IPS DF 6.9 (cell line): ENCODE measurements around the gene BRIP1.

ENCODE experiments used
- DNase-seq: peaks from one replicate; pipeline ENCODE4 v3.0.0-alpha.2; 2013; ENCODE audit warnings: low read depth, low spot score
- H3K27ac ChIP-seq: one replicate; pipeline ENCODE4 v1.5.1; 2013; ENCODE audit warnings: low read length, control low read depth
- H3K27me3 ChIP-seq: 2 replicates; pipeline ENCODE4 v1.6.1; 2013; ENCODE audit warnings: mild to moderate bottlenecking, low read length; ENCODE audit not compliant: control insufficient read depth, insufficient read depth
- H3K36me3 ChIP-seq: 2 replicates; pipeline ENCODE4 v1.6.1; 2013; ENCODE audit warnings: low read length; ENCODE audit not compliant: control insufficient read depth, insufficient read depth
- H3K4me1 ChIP-seq: 2 replicates; pipeline ENCODE4 v1.6.1; 2013; ENCODE audit warnings: low read length; ENCODE audit not compliant: control insufficient read depth, insufficient read depth
- H3K4me3 ChIP-seq: 2 replicates; pipeline ENCODE4 v1.5.1; 2013; ENCODE audit warnings: mild to moderate bottlenecking, low read length
- H3K9me3 ChIP-seq: 2 replicates; pipeline ENCODE4 v1.6.1; 2013; ENCODE audit warnings: low read length, inconsistent platforms; ENCODE audit not compliant: control insufficient read depth, insufficient read depth
- WGBS: extraction: QIAGEN DNeasy Blood & Tissue Kit; methylation state at CpG from one replicate; pipeline ENCODE4 v1.1.7; 2013; ENCODE audit warnings: mixed read lengths, missing lambda C conversion rate; ENCODE audit not compliant: insufficient read length, insufficient coverage; 5-methylcytosine and 5-hydroxymethylcytosine counted together

The BRIP1 gene

DNA sequence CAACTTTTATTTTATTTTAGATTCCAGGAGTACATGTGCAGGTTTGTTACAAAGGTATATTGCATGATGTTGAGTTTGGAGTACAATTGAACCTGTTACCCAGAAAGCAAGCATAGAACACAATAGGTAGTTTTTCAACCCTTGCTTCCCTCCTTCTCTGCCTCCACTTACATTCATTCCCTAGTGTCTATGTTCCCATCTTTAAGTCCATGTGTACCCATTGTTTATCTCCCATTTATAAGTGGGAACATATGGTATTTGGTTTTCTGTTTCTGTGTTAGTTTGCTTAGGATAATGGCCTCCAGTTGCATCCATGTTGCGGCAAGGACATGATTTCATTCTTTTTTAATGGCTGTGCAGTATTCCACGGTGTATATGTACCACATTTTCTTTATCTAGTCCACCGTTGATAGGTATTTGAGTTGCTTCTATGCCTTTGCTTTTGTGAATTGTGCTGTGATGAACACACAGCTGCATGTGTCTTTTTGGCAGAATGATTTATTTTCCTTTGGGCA lies 158.3 kb downstream of the BRIP1 start:
- peaks cover 2% of the 10 kb centered on the region for H3K9me3 ChIP-seq
- no peak for DNase-seq
- H3K27me3 ChIP-seq, result no peaks in the 10 kb centered on the region
- H3K4me3 ChIP-seq, result no peak overlapping the region
- H3K4me1 ChIP-seq, result no peaks in the 10 kb centered on the region
- H3K27ac ChIP-seq, result no peak overlapping the region
- no CpG with 5 or more reads among the region's 3 CpGs for WGBS
- no peaks in the 10 kb centered on the region for H3K36me3 ChIP-seq

DNA sequence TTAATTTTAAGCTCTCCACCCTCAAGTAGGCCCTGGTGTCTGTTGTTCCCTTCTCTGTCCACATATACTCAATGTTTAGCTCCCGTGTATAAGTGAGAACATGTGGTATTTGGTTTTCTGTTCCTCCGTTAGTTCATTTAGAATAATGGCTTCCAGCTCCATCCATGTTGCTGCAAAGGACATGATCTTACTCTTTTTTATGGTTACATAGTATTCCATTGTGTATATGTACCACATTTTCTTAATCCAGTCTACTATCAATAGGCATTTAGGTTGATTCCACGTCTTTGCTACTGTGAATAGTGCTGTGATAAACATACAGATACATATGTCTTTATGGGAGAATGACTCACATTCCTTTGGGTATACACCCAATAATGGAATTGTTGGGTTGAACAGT lies 160.9 kb downstream of the BRIP1 start:
- WGBS, result no CpG with 5 or more reads among the region's 3 CpGs
- no peak overlapping the region for H3K4me3 ChIP-seq
- DNase-seq, result no peak
- H3K4me1 ChIP-seq, result no peaks in the 10 kb centered on the region
- no peaks in the 10 kb centered on the region for H3K36me3 ChIP-seq
- H3K27ac ChIP-seq, result no peak overlapping the region
- no peaks in the 10 kb centered on the region for H3K27me3 ChIP-seq
- H3K9me3 ChIP-seq, result peaks cover 4% of the 10 kb centered on the region

GRCh38 chr17:61701978-61702377 lies 161.3 kb downstream of the BRIP1 start:
- DNase-seq, result no peak
- Histone ChIP-seq H3K4me1 (no peaks in the 10 kb centered on the region), H3K27ac (no peak overlapping the region), H3K36me3 (no peaks in the 10 kb centered on the region), H3K4me3 (no peak overlapping the region), H3K27me3 (no peaks in the 10 kb centered on the region), H3K9me3 (peaks cover 4% of the 10 kb centered on the region)
- no CpG with 5 or more reads among the region's 1 CpG for WGBS

- Histone ChIP-seq H3K27me3 (no peaks in the 10 kb centered on the region), H3K36me3 (no peaks in the 10 kb centered on the region), H3K9me3 (peaks cover 4% of the 10 kb centered on the region), H3K4me3 (no peak overlapping the region), H3K27ac (no peak overlapping the region), H3K4me1 (no peaks in the 10 kb centered on the region)
- WGBS, result no CpG with 5 or more reads among the region's 1 CpG
- no peak for DNase-seq
These were observed 162.0 kb downstream of the BRIP1 start for GRCh38 chr17:61701334-61701733.

DNA sequence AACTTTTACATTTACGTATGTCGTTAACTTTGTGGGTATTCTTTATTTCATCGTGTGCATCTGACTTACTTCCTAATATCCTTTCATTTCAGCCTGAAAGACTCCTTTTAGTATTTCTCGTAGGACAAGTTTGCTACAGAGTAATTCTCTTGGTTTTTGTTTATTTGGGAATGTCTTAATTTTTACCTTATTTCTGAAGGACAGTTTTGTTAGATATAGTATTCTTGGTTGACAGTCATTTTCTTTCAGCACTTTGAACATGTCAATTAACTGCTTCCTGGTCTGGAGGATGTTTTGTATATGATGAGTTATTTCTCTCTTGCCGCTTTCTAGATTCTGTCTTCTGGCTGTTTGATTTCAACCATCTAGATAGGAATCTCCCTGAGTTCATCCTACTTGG lies 163.1 kb downstream of the BRIP1 start:
- no peak for DNase-seq
- H3K4me3 ChIP-seq, result no peak overlapping the region
- no peaks in the 10 kb centered on the region for H3K36me3 ChIP-seq
- peaks cover 4% of the 10 kb centered on the region for H3K9me3 ChIP-seq
- H3K27me3 ChIP-seq, result no peaks in the 10 kb centered on the region
- H3K4me1 ChIP-seq, result no peaks in the 10 kb centered on the region
- H3K27ac ChIP-seq, result no peak overlapping the region
- WGBS, result no CpG with 5 or more reads among the region's 5 CpGs

GRCh38 chr17:61699694-61700093 lies 163.6 kb downstream of the BRIP1 start:
- Histone ChIP-seq H3K9me3 (peaks cover 4% of the 10 kb centered on the region), H3K36me3 (no peaks in the 10 kb centered on the region), H3K27me3 (no peaks in the 10 kb centered on the region), H3K27ac (no peak overlapping the region), H3K4me3 (no peak overlapping the region), H3K4me1 (no peaks in the 10 kb centered on the region)
- DNase-seq, result no peak
- no CpG with 5 or more reads among the region's 2 CpGs for WGBS

- Histone ChIP-seq H3K9me3 (peaks cover 4% of the 10 kb centered on the region), H3K27me3 (no peaks in the 10 kb centered on the region), H3K4me3 (no peak overlapping the region), H3K27ac (no peak overlapping the region), H3K4me1 (no peaks in the 10 kb centered on the region), H3K36me3 (no peaks in the 10 kb centered on the region)
- no peak for DNase-seq
- WGBS, result no CpG with 5 or more reads among the region's 1 CpG
These were observed 164.3 kb downstream of the BRIP1 start for GRCh38 chr17:61699032-61699431.

GRCh38 chr17:61698244-61698643 lies 165.1 kb downstream of the BRIP1 start:
- no CpG with 5 or more reads among the region's 2 CpGs for WGBS
- Histone ChIP-seq H3K36me3 (no peaks in the 10 kb centered on the region), H3K4me3 (no peak overlapping the region), H3K4me1 (no peaks in the 10 kb centered on the region), H3K27me3 (no peaks in the 10 kb centered on the region), H3K27ac (no peak overlapping the region), H3K9me3 (peaks cover 4% of the 10 kb centered on the region)
- no peak for DNase-seq

- H3K4me3 ChIP-seq, result no peak overlapping the region
- DNase-seq, result no peak
- H3K36me3 ChIP-seq, result no peaks in the 10 kb centered on the region
- H3K4me1 ChIP-seq, result no peaks in the 10 kb centered on the region
- no CpG with 5 or more reads among the region's 2 CpGs for WGBS
- H3K27me3 ChIP-seq, result no peaks in the 10 kb centered on the region
- peaks cover 2% of the 10 kb centered on the region; the same call in 1 of the 2 replicates for H3K9me3 ChIP-seq
- no peak overlapping the region for H3K27ac ChIP-seq
These were observed 167.5 kb downstream of the BRIP1 start for GRCh38 chr17:61695779-61696337.

DNA sequence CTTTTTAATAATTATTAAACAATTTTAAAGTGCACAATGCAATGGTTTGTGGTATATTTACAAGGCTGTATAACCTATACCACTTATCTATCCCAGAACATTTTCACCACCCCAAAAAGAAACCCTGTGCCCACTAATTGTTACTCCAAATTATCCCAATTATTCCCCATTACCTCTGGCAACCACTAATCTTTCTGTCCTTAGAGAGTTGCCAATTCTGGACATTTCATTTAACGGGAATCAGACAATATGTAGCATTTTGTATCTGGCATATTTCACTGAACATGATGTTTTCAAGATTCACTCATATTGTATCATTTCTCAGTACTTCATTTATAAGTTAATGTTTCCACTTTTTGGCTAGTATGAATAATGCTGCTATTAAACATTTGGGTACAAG lies 169.2 kb downstream of the BRIP1 start:
- H3K36me3 ChIP-seq, result no peaks in the 10 kb centered on the region
- H3K9me3 ChIP-seq, result no peaks in the 10 kb centered on the region
- WGBS, result no CpG with 5 or more reads among the region's 1 CpG
- no peaks in the 10 kb centered on the region for H3K27me3 ChIP-seq
- DNase-seq, result no peak
- no peak overlapping the region for H3K4me3 ChIP-seq
- no peaks in the 10 kb centered on the region for H3K4me1 ChIP-seq
- no peak overlapping the region for H3K27ac ChIP-seq

GRCh38 chr17:61689610-61690180 lies 173.6 kb downstream of the BRIP1 start:
- no peaks in the 10 kb centered on the region for H3K36me3 ChIP-seq
- WGBS, result no CpG with 5 or more reads among the region's 3 CpGs
- H3K4me1 ChIP-seq, result no peaks in the 10 kb centered on the region
- H3K9me3 ChIP-seq, result no peaks in the 10 kb centered on the region
- no peak overlapping the region for H3K4me3 ChIP-seq
- H3K27me3 ChIP-seq, result no peaks in the 10 kb centered on the region
- H3K27ac ChIP-seq, result no peak overlapping the region
- no peak for DNase-seq
